ENCODE data around the gene SEPTIN5.

Gene SEPTIN5

DNA sequence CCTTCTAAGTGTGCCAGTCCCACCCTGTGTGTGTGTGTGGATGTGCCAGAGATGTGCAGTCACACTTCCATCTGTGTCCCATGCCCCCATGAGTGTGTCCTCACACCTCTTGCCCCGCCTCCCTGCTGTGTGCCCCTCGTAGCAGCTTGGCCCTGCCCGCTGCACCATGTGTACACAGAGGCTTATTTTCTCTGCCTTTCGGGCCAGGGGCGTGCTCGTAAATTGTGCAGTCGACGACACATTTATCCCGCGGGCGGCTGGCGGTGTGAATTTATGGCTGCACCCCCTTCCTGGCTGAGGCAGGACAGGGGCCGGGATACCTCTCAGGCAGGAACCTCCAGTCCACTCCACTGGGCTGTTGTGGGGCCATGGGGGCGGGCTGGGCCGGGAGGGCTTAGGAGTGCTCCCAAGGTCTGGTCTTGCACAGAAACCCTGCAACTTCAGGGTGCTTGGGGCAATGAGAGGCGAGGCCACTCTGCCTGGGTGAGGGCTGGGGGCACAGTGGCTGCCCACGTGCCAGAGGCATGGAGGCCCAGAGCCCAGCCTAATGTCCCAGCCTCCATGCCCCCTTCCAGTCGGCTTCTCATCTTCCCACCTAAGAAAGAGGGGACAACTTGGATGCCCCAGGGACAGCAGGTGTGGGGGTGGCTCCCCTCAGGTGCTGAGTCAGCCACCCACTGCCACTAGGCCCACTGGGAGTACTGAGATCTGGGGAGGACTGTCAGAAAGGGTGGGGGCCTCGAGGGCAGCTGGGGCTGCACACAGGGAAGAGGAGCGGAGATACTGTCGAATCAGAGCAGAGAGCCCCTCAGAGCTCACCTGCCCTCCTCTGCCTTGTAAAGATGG is 21.6 kb downstream of the SEPTIN5 start:
- H3K9me3 ChIP-seq (ENCODE audit: control insufficient read depth, insufficient read depth, low read length), result no peaks in the 10 kb centered on the region
- H3K9ac ChIP-seq (ENCODE audit: low read depth, low read length), result no peak overlapping the region
- peaks cover 8% of the 10 kb centered on the region; the same call in 1 of the 2 replicates for H3K4me1 ChIP-seq (ENCODE audit: insufficient read depth, low read length)
- H3K36me3 ChIP-seq (ENCODE audit: insufficient read depth, low read length), result no peaks in the 10 kb centered on the region

DNA sequence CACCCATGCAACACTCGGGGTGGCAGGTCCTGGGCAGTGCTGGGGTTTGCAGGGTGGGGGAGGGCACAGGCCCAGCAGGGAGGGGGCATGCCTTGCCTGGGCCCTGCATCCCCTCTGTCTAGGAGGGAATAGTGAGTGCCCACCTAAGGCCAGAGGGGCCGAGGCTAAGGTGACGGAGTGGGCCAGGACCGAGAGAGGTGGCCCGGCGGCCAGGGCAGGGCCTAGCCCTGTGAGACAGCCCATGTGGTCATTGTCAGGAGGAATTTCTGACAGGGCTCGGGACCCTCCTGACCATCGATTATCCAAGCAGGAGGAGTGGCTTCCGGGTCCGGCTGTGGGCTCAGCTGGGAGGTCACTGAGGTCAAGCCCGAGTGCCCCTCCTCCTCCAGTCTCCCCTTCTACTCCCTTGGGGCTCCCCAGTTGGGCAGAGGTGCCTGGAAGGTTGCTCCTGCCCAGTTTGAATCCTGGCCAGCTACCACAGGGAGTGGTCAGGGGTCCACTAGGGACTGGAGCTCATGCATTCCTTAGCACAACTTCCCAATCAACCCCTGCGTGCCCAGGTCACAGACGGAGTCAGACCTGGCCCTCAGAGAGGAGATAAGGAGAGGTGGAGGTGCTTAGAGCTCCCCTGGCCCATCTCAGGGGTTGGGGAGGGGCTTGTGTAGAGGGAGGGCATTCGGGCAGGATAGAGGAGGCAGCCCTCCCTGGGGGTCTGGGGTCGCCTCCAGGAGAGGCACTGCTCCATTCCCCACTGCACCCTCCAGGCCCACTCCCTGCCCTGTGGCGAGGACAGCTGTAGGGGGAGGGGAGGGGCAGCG is 23.8 kb downstream of the SEPTIN5 start:
- Histone ChIP-seq H3K9me3 (ENCODE audit: control insufficient read depth, insufficient read depth, low read length) (no peaks in the 10 kb centered on the region), H3K36me3 (ENCODE audit: insufficient read depth, low read length) (no peaks in the 10 kb centered on the region), H3K9ac (ENCODE audit: low read depth, low read length) (no peak overlapping the region), H3K4me1 (ENCODE audit: insufficient read depth, low read length) (peaks cover 8% of the 10 kb centered on the region; the same call in 1 of the 2 replicates)

DNA sequence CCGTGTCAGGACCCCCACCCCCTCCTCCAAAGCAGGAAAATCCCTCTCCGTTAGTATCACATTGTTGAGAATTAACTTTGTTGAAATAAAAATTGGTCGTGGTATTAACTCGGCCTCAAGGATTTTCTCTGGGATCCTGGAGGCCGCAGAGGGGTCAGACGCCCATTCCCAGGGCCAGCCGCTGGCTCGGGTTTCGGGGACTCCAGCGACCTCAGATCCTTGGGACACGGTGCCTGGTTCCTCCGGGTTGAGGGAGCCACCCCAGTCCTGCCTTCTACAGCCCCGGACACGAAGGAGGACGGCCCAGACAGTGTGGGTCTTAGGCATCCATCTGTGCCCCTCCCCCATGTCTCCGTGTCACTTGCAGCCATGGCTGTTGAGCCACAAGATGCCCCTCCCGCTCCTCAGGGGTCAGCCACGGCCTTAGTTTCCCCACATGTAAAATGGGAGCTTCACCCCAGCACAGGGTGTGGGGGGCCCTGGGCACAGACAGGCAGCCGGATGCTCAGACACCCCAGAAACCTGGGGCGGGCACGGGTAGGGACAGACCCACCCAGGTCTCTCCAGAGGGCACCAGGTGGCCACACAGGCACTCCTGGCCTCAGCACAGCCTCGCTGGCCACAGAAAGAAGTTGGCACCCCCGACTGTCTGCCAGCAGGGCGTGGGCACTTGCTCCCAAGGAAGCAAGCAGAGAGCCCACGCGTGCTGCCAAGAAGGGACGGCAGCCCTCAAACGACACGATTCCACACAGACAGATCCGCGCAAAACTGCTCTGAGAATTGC is 24.6 kb downstream of the SEPTIN5 start:
- H3K36me3 ChIP-seq (ENCODE audit: insufficient read depth, low read length), result no peaks in the 10 kb centered on the region
- no peaks in the 10 kb centered on the region for H3K9me3 ChIP-seq (ENCODE audit: control insufficient read depth, insufficient read depth, low read length)
- H3K4me1 ChIP-seq (ENCODE audit: insufficient read depth, low read length), result peaks cover 8% of the 10 kb centered on the region; the same call in 1 of the 2 replicates
- no peak overlapping the region for H3K9ac ChIP-seq (ENCODE audit: low read depth, low read length)

DNA sequence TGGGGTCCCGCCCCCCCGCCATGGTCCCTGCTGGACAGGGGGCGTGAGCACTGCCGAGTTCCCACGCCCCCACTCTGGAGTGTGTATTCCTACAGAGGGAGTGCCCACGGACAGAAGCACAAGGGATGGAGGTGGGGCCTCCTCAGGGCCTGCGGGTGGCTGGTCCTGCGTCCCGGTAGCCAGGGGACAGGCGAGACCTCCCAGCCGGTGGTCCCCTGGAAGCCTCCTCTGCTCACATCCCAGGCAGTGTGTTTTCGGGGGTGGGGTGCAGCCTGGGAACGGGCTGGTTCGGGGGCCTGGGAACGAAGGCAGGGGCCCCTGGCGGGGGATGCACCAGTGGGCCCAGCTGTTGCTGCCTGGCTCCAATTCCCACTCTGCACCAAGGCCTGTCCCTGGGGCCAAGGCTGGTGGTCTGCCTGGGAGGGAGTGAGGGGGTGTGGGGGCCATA is 25.2 kb downstream of the SEPTIN5 start:
- Histone ChIP-seq H3K9ac (ENCODE audit: low read depth, low read length) (no peak overlapping the region), H3K36me3 (ENCODE audit: insufficient read depth, low read length) (no peaks in the 10 kb centered on the region), H3K4me1 (ENCODE audit: insufficient read depth, low read length) (peaks cover 8% of the 10 kb centered on the region; the same call in 1 of the 2 replicates), H3K9me3 (ENCODE audit: control insufficient read depth, insufficient read depth, low read length) (no peaks in the 10 kb centered on the region)

GRCh38 chr22:19739911-19740449 is 25.7 kb downstream of the SEPTIN5 start:
- H3K36me3 ChIP-seq (ENCODE audit: insufficient read depth, low read length), result no peaks in the 10 kb centered on the region

GRCh38 chr22:19740586-19740985 is 26.3 kb downstream of the SEPTIN5 start:
- Histone ChIP-seq H3K9me3 (ENCODE audit: control insufficient read depth, insufficient read depth, low read length) (no peaks in the 10 kb centered on the region), H3K4me1 (ENCODE audit: insufficient read depth, low read length) (peaks cover 10% of the 10 kb centered on the region; the same call in 1 of the 2 replicates), H3K36me3 (ENCODE audit: insufficient read depth, low read length) (no peaks in the 10 kb centered on the region), H3K9ac (ENCODE audit: low read depth, low read length) (no peak overlapping the region)

More at GRCh38 chr22:19739911-19740449, 25.7 kb downstream of the SEPTIN5 start:
- no peak overlapping the region for H3K9ac ChIP-seq (ENCODE audit: low read depth, low read length)
- no peaks in the 10 kb centered on the region for H3K9me3 ChIP-seq (ENCODE audit: control insufficient read depth, insufficient read depth, low read length)
- H3K4me1 ChIP-seq (ENCODE audit: insufficient read depth, low read length), result peaks cover 8% of the 10 kb centered on the region; the same call in 1 of the 2 replicates

DNA sequence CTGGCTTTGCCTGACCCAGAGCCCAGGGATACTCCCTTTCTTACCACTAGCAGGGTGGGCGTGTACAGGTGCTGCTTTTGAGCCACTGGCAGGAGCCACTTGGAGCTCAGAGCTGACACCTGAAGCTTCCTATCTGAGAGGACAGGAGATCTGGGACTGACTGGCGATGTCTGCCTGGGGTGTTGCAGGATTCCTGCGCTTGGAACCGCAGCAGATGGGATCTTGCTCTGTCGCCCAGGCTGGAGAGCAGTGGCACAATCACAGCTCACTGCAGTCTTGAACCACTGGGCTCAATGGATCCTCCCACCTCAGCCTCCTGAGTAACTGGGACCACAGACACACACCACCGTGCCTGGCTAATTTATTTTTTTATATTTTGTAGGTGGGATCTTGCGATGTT is 26.8 kb downstream of the SEPTIN5 start:
- H3K36me3 ChIP-seq (ENCODE audit: insufficient read depth, low read length), result no peaks in the 10 kb centered on the region
- no peak overlapping the region for H3K9ac ChIP-seq (ENCODE audit: low read depth, low read length)
- no peaks in the 10 kb centered on the region for H3K9me3 ChIP-seq (ENCODE audit: control insufficient read depth, insufficient read depth, low read length)
- peaks cover 14% of the 10 kb centered on the region; the same call in 1 of the 2 replicates for H3K4me1 ChIP-seq (ENCODE audit: insufficient read depth, low read length)

DNA sequence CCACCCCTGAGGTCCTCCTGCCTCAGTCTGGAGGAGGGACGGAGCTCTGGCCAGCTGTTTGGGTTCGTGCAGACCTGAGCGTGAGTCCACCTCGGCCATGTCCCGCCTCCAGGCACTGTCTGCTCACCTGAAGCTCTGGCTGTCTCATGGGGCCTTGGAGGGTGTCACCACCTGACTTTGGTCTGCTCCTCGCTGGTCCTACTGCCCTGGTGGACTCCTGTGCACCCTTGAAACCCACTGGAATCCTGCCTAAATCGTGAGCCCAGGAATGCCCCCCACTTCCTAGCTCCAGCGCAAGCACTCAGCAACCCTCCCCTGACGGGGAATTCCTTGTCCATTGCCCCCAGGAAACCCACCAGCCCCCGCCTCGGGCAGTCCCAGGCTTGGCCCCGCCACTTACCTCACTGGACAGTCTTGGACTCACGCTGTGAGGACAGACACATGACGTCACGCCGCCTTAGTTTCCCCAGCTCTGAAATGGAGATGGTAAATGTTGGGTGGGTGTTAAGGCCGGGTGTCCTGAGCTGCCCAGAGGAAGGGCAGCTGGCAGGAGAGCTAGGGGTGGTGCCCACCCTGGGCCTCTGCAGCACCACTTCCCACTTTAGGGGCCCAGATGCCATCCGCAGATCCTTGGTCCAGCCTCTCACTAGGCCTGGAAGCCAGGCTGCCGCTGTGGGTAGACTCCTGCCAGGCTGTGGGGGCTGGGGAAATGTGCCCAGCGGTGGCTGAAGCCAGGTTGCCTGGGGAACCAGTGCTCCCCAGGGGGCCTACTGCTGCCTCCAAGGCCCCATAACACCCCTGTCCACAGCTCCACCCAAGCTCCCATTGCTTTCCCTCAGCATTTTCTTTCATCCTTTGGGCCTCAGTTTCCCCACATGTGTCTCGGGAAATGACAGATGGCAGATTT is 28.1 kb downstream of the SEPTIN5 start:
- peaks cover 15% of the 10 kb centered on the region; the same call in 1 of the 2 replicates for H3K4me1 ChIP-seq (ENCODE audit: insufficient read depth, low read length)
- H3K36me3 ChIP-seq (ENCODE audit: insufficient read depth, low read length), result no peaks in the 10 kb centered on the region
- no peak overlapping the region for H3K9ac ChIP-seq (ENCODE audit: low read depth, low read length)

DNA sequence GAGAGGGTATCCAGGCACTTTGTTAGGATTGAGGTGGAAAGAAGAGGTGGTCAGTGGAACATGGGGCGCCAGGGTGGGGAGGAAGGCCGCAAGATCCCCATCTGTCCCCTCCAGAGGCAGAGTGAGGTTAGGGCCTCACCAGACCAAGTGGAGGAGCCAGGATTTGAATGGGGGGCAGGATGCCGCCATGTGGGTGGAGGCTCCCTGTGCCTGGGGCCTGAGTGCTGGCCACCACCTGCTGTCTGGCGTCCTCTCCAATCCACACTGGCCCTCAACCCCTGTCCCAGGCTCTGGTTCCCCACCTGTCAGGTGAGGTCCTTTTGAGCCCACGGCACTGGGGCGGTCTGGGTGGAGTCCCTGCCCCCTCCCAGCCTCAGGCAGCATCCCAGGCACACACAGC is 28.8 kb downstream of the SEPTIN5 start:
- Histone ChIP-seq H3K36me3 (ENCODE audit: insufficient read depth, low read length) (no peaks in the 10 kb centered on the region), H3K9me3 (ENCODE audit: control insufficient read depth, insufficient read depth, low read length) (no peaks in the 10 kb centered on the region), H3K9ac (ENCODE audit: low read depth, low read length) (no peak overlapping the region), H3K4me1 (ENCODE audit: insufficient read depth, low read length) (peaks cover 15% of the 10 kb centered on the region; the same call in 1 of the 2 replicates)

More for the DNA sequence above, 28.1 kb downstream of the SEPTIN5 start:
- H3K9me3 ChIP-seq (ENCODE audit: control insufficient read depth, insufficient read depth, low read length), result no peaks in the 10 kb centered on the region

GRCh38 chr22:19743651-19744050 is 29.3 kb downstream of the SEPTIN5 start:
- H3K36me3 ChIP-seq (ENCODE audit: insufficient read depth, low read length), result no peaks in the 10 kb centered on the region
- peaks cover 10% of the 10 kb centered on the region; the same call in 1 of the 2 replicates for H3K4me1 ChIP-seq (ENCODE audit: insufficient read depth, low read length)
- no peaks in the 10 kb centered on the region for H3K9me3 ChIP-seq (ENCODE audit: control insufficient read depth, insufficient read depth, low read length)
- H3K9ac ChIP-seq (ENCODE audit: low read depth, low read length), result no peak overlapping the region

GRCh38 chr22:19744350-19745006 is 30.2 kb downstream of the SEPTIN5 start:
- Histone ChIP-seq H3K4me1 (ENCODE audit: insufficient read depth, low read length) (peaks cover 7% of the 10 kb centered on the region; the same call in 1 of the 2 replicates), H3K36me3 (ENCODE audit: insufficient read depth, low read length) (no peaks in the 10 kb centered on the region), H3K9me3 (ENCODE audit: control insufficient read depth, insufficient read depth, low read length) (no peaks in the 10 kb centered on the region), H3K9ac (ENCODE audit: low read depth, low read length) (no peak overlapping the region)

DNA sequence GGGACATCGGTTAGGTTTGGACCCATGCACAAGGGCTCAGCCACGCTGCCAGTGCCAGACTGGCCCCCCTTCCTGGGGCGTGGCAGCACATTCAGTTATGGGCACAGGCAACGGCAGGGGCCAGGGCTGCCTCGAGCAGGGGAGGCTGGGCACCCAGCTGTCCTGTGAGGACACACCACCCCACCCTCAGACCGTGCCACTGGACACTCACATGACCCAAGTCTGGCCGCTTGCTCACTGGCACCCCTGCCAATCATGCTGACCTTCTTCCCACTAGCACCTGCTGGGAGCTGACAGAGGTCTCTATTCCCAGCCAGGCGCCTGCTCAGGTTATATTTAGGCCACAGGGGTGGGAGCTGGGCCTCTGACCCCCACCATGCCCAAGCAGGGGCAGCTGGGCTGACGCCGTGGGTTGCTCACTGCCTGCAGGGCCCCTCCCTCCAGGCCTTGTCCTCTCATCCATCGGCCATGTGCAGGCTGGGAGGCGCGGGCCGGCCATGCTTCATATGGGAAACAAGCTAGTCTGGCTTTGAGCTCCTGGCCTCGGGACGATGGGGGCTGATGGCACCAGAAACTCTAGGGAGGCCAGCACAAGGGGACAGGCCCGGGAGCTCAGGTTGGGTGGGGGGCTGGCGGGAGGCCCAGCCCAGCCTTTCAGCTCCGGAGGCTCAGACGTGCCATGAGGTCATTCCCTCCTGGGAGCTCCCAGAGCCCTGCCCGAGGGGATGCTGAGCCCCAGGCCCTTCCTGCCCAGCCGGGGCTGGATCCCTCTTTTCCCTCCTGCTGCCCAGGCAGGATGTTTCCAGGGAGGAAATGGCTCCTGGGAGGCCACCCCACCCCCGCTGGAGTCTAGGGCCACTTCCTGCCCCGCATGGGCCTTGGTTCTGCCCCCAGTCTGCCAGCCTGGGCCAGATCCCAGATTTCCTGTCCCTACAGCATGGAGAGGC is 31.1 kb downstream of the SEPTIN5 start:
- Histone ChIP-seq H3K9ac (ENCODE audit: low read depth, low read length) (no peak overlapping the region), H3K36me3 (ENCODE audit: insufficient read depth, low read length) (no peaks in the 10 kb centered on the region), H3K9me3 (ENCODE audit: control insufficient read depth, insufficient read depth, low read length) (no peaks in the 10 kb centered on the region), H3K4me1 (ENCODE audit: insufficient read depth, low read length) (peaks cover 7% of the 10 kb centered on the region; the same call in 1 of the 2 replicates)

Data from ES-I3 (cell line).